ENCODE measurements around the gene PFDN4.

The PFDN4 gene

DNA sequence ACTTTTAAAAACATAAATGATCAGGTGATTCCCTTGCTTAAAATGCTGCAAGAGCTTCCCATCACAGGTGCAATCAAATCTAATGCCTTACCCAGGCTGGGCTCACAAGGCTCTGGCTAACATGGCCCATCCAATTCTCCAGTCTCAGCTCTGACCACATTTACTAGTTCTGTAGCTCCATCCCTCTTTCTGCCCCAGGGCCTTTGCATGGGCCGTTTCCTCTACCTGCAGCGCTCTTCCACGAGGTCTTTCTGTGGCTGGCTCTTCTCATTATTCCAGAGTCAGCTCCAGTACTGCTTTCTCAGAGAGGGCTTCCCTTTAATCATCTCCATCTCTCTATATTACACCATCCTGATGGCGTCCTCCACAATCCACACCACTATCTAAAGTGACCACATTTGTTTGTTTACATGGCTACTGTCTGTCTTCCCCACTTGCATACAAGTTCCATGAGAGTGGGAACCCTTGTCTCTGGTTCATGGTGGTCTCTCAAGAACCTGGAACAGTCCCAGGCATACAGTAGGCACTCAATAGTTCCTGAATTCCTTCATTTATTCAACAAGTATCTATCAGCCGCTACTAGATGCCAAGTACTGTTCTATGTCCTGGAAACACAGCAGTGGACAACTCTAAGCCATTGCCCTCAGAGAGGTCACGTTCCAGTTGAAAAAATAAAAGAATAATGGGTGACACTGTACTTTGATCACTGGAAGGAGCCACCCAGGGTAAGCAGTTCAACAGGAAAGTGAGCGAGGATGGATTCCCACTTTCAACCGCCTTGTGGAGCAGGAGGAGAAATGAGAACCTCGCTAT lies 46.7 kb upstream of the PFDN4 start:
- no peak overlapping the region for H3K9ac ChIP-seq
- H3K79me2 ChIP-seq = no peaks in the 10 kb centered on the region
- H3K4me1 ChIP-seq = no peaks in the 10 kb centered on the region
- no peaks in the 10 kb centered on the region for H3K36me3 ChIP-seq (ENCODE audit: control insufficient read depth, insufficient read depth, low read length)
- H3K4me2 ChIP-seq (ENCODE audit: low read length) = no peak overlapping the region
- TF ChIP-seq, protein P1, sequence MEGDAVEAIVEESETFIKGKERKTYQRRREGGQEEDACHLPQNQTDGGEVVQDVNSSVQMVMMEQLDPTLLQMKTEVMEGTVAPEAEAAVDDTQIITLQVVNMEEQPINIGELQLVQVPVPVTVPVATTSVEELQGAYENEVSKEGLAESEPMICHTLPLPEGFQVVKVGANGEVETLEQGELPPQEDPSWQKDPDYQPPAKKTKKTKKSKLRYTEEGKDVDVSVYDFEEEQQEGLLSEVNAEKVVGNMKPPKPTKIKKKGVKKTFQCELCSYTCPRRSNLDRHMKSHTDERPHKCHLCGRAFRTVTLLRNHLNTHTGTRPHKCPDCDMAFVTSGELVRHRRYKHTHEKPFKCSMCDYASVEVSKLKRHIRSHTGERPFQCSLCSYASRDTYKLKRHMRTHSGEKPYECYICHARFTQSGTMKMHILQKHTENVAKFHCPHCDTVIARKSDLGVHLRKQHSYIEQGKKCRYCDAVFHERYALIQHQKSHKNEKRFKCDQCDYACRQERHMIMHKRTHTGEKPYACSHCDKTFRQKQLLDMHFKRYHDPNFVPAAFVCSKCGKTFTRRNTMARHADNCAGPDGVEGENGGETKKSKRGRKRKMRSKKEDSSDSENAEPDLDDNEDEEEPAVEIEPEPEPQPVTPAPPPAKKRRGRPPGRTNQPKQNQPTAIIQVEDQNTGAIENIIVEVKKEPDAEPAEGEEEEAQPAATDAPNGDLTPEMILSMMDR (IDR thresholded peaks at IDR 0.05) = no peak
- no peak overlapping the region for H3K27ac ChIP-seq
- H2AFZ ChIP-seq = no peak overlapping the region
- H3K4me3 ChIP-seq (ENCODE audit: low read depth, low read length) = no peak overlapping the region
- no peaks in the 10 kb centered on the region for H3K9me3 ChIP-seq (ENCODE audit: control insufficient read depth, low read length)
- no peaks in the 10 kb centered on the region for H3K27me3 ChIP-seq (ENCODE audit: control insufficient read depth, insufficient read depth, low read length)

DNA sequence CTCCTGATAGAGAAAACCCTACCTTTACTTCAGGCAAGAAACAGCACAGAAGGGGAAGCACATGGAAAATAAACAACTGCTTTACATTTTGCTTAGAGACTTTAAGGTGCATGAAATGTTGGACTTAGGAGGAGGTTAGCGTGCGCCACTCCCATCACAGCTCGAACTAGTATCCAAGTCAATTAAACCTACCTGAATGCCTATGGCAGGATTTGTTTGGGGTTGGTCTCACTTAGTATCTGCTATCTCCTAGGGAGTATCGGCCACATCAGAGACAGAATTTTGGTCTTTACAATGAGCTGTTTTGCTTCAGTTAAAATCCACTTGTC lies 46.1 kb upstream of the PFDN4 start:
- Histone ChIP-seq H3K9ac (no peak overlapping the region), H3K27me3 (ENCODE audit: control insufficient read depth, insufficient read depth, low read length) (no peaks in the 10 kb centered on the region), H3K9me3 (ENCODE audit: control insufficient read depth, low read length) (no peaks in the 10 kb centered on the region), H3K27ac (no peak overlapping the region), H2AFZ (no peak overlapping the region), H3K36me3 (ENCODE audit: control insufficient read depth, insufficient read depth, low read length) (no peaks in the 10 kb centered on the region), H3K79me2 (no peaks in the 10 kb centered on the region), H3K4me1 (no peaks in the 10 kb centered on the region), H3K4me3 (ENCODE audit: low read depth, low read length) (no peak overlapping the region), H3K4me2 (ENCODE audit: low read length) (no peak overlapping the region)
- TF ChIP-seq, protein P1 (IDR thresholded peaks at IDR 0.05) = no peak

DNA sequence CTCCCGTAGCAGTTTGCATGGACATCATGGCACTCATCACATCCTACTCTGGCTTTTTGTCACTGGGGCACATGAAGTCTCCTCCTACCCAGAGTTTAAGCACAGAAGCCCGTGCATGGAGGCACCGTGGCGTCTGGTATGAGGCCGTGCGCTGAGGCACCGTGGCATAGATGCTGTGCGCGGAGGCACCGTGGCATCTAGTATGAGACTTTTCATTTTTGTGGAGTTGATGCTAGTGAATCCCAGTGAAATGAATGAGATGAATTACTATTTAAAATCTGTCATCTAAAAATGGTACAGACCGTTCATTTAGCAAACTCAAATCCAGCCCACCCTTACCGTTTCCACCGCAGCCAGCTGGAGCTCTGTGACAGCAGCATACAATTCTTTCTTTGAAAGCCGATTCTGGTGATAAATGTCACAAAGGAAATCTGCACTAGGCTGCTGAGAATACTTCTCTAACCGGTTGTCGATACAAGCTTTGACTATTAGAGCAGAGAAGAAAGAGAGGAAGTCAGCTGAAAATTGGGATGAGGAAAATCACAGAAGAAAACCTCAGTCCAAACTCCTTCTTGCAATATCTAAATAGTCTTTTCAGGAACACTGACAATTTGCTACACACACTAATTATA lies 45.4 kb upstream of the PFDN4 start:
- H3K36me3 ChIP-seq (ENCODE audit: control insufficient read depth, insufficient read depth, low read length) = no peaks in the 10 kb centered on the region
- H3K4me3 ChIP-seq (ENCODE audit: low read depth, low read length) = no peak overlapping the region
- H3K4me2 ChIP-seq (ENCODE audit: low read length) = no peak overlapping the region
- no peak overlapping the region for H3K27ac ChIP-seq
- H3K79me2 ChIP-seq = no peaks in the 10 kb centered on the region
- H3K27me3 ChIP-seq (ENCODE audit: control insufficient read depth, insufficient read depth, low read length) = no peaks in the 10 kb centered on the region
- no peaks in the 10 kb centered on the region for H3K9me3 ChIP-seq (ENCODE audit: control insufficient read depth, low read length)
- TF ChIP-seq, protein P1 (IDR thresholded peaks at IDR 0.05) = no peak
- H3K4me1 ChIP-seq = no peaks in the 10 kb centered on the region
- no peak overlapping the region for H2AFZ ChIP-seq
- H3K9ac ChIP-seq = no peak overlapping the region

DNA sequence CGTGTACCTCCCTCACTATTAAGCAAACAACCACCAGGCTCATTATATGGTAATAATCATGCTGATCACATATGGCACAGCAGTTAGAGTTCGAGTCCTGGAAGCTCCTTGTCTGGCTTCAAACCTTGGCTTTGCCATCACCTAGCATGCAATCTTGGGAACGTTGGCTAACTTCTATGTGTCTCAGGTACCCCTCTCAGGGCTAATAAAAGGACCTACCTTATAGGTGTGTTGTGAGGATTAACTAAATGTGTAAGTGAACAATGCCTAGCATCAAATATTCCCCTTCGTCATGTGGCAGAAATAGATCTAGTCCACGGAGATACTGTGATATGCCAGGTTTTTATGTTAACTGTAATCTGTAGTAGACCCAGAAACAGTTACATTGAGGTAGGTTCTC lies 44.5 kb upstream of the PFDN4 start:
- H3K27me3 ChIP-seq (ENCODE audit: control insufficient read depth, insufficient read depth, low read length) = no peaks in the 10 kb centered on the region
- no peaks in the 10 kb centered on the region for H3K9me3 ChIP-seq (ENCODE audit: control insufficient read depth, low read length)
- no peaks in the 10 kb centered on the region for H3K36me3 ChIP-seq (ENCODE audit: control insufficient read depth, insufficient read depth, low read length)
- no peaks in the 10 kb centered on the region for H3K4me1 ChIP-seq
- no peak overlapping the region for H3K9ac ChIP-seq
- H3K79me2 ChIP-seq = no peaks in the 10 kb centered on the region
- no peak overlapping the region for H3K27ac ChIP-seq
- H3K4me2 ChIP-seq (ENCODE audit: low read length) = no peak overlapping the region
- TF ChIP-seq, protein P1 (IDR thresholded peaks at IDR 0.05) = no peak
- H2AFZ ChIP-seq = no peak overlapping the region
- H3K4me3 ChIP-seq (ENCODE audit: low read depth, low read length) = no peak overlapping the region

DNA sequence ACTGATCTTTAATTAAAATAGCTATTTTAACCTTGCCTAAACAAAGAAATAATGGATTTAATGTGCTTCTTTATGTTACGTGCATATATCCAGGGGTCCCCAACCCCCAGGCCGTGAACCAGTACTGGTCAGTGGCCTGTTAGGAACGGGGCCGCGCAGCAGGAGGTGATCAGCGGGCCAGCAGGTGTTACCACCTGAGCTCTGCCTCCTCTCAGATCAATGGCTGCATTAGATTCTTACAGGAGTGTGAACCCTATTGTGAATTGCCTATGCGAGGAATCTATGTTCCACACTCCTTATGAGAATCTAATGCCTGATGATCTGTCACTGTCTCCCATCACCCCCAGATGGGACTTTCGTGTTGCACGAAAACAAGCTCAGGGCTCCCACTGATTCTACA lies 42.9 kb upstream of the PFDN4 start:
- H3K9ac ChIP-seq = no peak overlapping the region
- H3K36me3 ChIP-seq (ENCODE audit: control insufficient read depth, insufficient read depth, low read length) = no peaks in the 10 kb centered on the region
- H3K79me2 ChIP-seq = no peaks in the 10 kb centered on the region
- no peak overlapping the region for H3K4me2 ChIP-seq (ENCODE audit: low read length)
- H3K4me1 ChIP-seq = no peaks in the 10 kb centered on the region
- TF ChIP-seq, protein P1 (IDR thresholded peaks at IDR 0.05) = no peak
- H3K9me3 ChIP-seq (ENCODE audit: control insufficient read depth, low read length) = no peaks in the 10 kb centered on the region
- H3K4me3 ChIP-seq (ENCODE audit: low read depth, low read length) = no peak overlapping the region
- H3K27me3 ChIP-seq (ENCODE audit: control insufficient read depth, insufficient read depth, low read length) = no peaks in the 10 kb centered on the region
- H3K27ac ChIP-seq = no peak overlapping the region
- H2AFZ ChIP-seq = no peak overlapping the region
